ENCODE measurements around the gene GPHA2.
A peak's percentile ranks its signal among the peaks of the same experiment; 100 is the strongest.

Gene GPHA2

GRCh38 chr11:64967375-64967774 lies 31.7 kb upstream of the GPHA2 start:
- TF ChIP-seq CTCF (IDR thresholded peaks at IDR 0.05; ENCODE audit: low read length, missing control alignments): no peak
- no peak for DNase-seq (ENCODE audit: low read depth)

GRCh38 chr11:64963072-64963631 lies 27.5 kb upstream of the GPHA2 start:
- no peak for DNase-seq (ENCODE audit: low read depth)
- TF ChIP-seq CTCF (IDR thresholded peaks at IDR 0.05; ENCODE audit: low read length, missing control alignments): no peak
- no peak overlapping the region for H3K4me3 ChIP-seq (replicated peaks; ENCODE audit: low read depth, low read length)

More at GRCh38 chr11:64967375-64967774, 31.7 kb upstream of the GPHA2 start:
- no peak overlapping the region for H3K4me3 ChIP-seq (replicated peaks; ENCODE audit: low read depth, low read length)

- no peak for DNase-seq (ENCODE audit: low read depth)
- TF ChIP-seq CTCF (IDR thresholded peaks at IDR 0.05; ENCODE audit: low read length, missing control alignments): no peak
- no peak overlapping the region for H3K4me3 ChIP-seq (replicated peaks; ENCODE audit: low read depth, low read length)
Observed at GRCh38 chr11:64960719-64961118, 25.0 kb upstream of the GPHA2 start.

- H3K4me3 ChIP-seq (replicated peaks; ENCODE audit: low read depth, low read length): no peak overlapping the region
- no peak for TF ChIP-seq CTCF (IDR thresholded peaks at IDR 0.05; ENCODE audit: low read length, missing control alignments)
- DNase-seq (ENCODE audit: low read depth): no peak
Observed at GRCh38 chr11:64959498-64959897, 23.8 kb upstream of the GPHA2 start.

- TF ChIP-seq CTCF (IDR thresholded peaks at IDR 0.05; ENCODE audit: low read length, missing control alignments): no peak
- H3K4me3 ChIP-seq (replicated peaks; ENCODE audit: low read depth, low read length): no peak overlapping the region
- no peak for DNase-seq (ENCODE audit: low read depth)
Observed at GRCh38 chr11:64954201-64954600, 18.5 kb upstream of the GPHA2 start.

- H3K4me3 ChIP-seq (replicated peaks; ENCODE audit: low read depth, low read length): no peak overlapping the region
- no peak for DNase-seq (ENCODE audit: low read depth)
- TF ChIP-seq CTCF (IDR thresholded peaks at IDR 0.05; ENCODE audit: low read length, missing control alignments): no peak
Observed at GRCh38 chr11:64951529-64951928, 15.8 kb upstream of the GPHA2 start.

GRCh38 chr11:64947208-64947814 lies 11.6 kb upstream of the GPHA2 start:
- TF ChIP-seq CTCF (IDR thresholded peaks at IDR 0.05; ENCODE audit: low read length, missing control alignments): peak; percentile 22
- peak; percentile 25 for DNase-seq (ENCODE audit: low read depth)
- H3K4me3 ChIP-seq (replicated peaks; ENCODE audit: low read depth, low read length): no peak overlapping the region

Data from fibroblast of pulmonary artery (primary cell).